Heart left ventricle (tissue), 13 donors: ENCODE data around the gene MAGI2.

Experiments used
- POLR2A ChIP-seq, 2 donors: fragments of 450-650 bp; IDR thresholded peaks; one replicate each; pipeline ENCODE4 v1.6.1; 2017; ENCODE audit warnings: antibody characterized with exemption in 2 of 2, mild to moderate bottlenecking in 2 of 2, moderate library complexity in 2 of 2
- TF ChIP-seq, protein P1 (sequence below), 12 donors: fragments of 200-600 bp; sonication (generic) in 4 of 12; IDR thresholded peaks; one replicate each; pipeline versions ENCODE4 v1.5.0 to v1.8.0; 2018 to 2022; ENCODE audit warnings: antibody characterized with exemption in 12 of 12, mild to moderate bottlenecking in 5 of 12
- donor health status: ischemic (EF 13 %, LVEDD 7.1; RV severe dilation, severe dysfunction).
- donor health status: DM: no; HTN: yes; CAD: no.
- donor health status: DM: no; HTN: no; CAD: no.
- donor health status: ischemic (EF 25% LVEDD 6.9; RV normal size, moderate dysfunction).
- donor health status: ischemic (EF 25% LVEDD 5.7; RV mildly dilated, moderate dysfunction).
- donor health status: ischemic (EF 35%, LVEDD 5.7; RV mildly dilated, moderate dysfunction).
- donor health status: nonischemic (EF 11% LVEDD 7.7; RV severe dilation, severe dysfunction).
- donor health status: DM: yes; HTN: yes; CAD: no.
- donor health status: PGD.
- donor health status: ischemic (EF 29% LVEDD 5.4; RV normal size, mild dysfunction).
- donor health status: nonischemic (EF 23%, LVEDD 6.1; RV moderate dilation, normal function).

DNA sequence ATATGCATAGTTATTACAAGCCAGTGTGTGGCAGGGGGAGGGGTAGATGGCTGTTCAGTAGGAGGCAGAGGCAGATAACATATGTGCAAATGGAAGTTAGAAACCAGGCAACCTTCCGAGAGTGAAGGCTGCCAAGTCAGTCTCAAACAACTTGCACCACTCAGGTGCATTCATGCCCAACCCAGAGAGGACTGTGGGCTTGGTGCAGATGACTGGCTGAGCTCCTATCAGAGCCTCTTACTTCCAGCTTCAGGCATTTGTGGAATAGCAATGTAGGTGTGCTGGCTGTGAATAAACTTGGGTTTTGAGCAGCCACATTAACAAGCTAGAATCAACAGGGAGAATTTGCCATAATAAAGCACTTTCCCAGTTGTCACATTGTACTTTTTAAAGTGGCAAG is 865.1 kb downstream of the MAGI2 start:
- TF ChIP-seq POLR2A (IDR thresholded peaks at IDR 0.05) = no peak
- TF ChIP-seq, protein P1, sequence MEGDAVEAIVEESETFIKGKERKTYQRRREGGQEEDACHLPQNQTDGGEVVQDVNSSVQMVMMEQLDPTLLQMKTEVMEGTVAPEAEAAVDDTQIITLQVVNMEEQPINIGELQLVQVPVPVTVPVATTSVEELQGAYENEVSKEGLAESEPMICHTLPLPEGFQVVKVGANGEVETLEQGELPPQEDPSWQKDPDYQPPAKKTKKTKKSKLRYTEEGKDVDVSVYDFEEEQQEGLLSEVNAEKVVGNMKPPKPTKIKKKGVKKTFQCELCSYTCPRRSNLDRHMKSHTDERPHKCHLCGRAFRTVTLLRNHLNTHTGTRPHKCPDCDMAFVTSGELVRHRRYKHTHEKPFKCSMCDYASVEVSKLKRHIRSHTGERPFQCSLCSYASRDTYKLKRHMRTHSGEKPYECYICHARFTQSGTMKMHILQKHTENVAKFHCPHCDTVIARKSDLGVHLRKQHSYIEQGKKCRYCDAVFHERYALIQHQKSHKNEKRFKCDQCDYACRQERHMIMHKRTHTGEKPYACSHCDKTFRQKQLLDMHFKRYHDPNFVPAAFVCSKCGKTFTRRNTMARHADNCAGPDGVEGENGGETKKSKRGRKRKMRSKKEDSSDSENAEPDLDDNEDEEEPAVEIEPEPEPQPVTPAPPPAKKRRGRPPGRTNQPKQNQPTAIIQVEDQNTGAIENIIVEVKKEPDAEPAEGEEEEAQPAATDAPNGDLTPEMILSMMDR (IDR thresholded peaks at IDR 0.05) = no peak
